Cerebellar nuclear complex (tissue), 1 donor: ENCODE results near the gene GNGT1.

Source experiments
- DNase-seq, 2 experiments: peaks; one replicate each; lab custom pipeline; 2025; lab: John Stamatoyannopoulos, UW

GNGT1 gene

GRCh38 chr7:93906267-93906666, at the start of gene GNGT1:
TSS of gene GNGT1 (plus strand) at chr7:93906567. CDS start at chr7:93906747, 180 bp downstream.
- DNase-seq = no peak

- no peak for DNase-seq
Measured at GRCh38 chr7:93858857-93859256, 47.5 kb upstream of the GNGT1 start.

- no peak for DNase-seq
Measured at GRCh38 chr7:93860261-93860660, 46.1 kb upstream of the GNGT1 start.

DNA sequence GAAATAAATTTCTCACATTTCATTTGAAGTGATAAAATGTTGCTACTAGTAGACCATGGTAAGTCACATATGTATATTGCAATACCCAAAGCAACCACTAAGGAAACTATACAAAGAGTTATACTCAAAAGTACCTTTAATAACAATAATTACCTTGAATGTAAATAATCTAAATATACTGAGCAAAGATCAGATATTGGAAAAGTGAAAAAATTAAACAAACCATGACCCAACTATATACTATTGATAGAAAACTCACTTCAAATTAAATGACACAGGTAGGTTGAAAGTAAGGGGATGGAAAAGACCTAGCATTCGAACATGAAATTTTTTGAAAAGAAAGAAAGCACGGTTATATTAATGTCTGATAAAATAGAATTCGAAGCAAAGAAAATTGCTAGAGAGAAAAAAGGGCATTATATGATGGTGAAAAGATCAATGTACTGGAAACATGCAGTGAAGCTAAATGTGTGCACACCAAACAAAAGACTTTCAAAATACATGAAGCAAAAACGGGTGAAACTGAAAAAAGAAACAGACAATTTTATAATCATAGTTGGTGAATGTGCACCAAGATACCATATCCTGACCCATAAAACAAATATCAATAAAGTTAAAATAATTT, 44.9 kb upstream of the GNGT1 start:
- DNase-seq = no peak

- no peak for DNase-seq
Measured at GRCh38 chr7:93862651-93863050, 43.7 kb upstream of the GNGT1 start.

- DNase-seq = no peak
Measured at GRCh38 chr7:93866886-93867285, 39.5 kb upstream of the GNGT1 start.

DNA sequence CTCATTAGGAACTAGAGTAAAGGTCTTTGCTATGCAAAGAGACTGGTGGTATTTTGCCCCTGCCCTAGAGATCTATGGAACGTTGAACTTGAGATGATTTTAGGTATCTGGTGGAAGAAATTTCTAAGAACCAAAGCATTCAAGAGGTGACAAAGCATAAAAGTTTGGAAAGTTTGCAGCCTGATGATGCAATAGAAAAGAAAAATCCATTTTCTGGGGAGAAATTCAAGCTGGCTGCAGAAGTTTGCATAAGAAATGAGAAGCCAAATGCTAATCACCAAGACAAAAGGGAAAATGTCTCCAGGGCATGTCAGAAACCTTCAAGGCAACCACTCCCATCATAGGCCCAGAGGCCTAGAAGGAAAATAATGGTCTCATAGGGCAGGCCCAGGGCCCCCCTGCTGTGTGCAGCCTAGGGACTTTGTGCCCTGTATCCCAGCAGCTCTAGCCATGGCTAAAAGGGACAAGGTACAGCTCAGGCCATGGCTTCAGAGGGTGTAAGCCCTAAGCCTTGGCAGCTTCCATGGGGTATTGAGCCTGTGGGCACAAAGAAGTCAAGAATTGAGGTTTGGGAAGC, 32.3 kb upstream of the GNGT1 start:
- DNase-seq = no peak

DNA sequence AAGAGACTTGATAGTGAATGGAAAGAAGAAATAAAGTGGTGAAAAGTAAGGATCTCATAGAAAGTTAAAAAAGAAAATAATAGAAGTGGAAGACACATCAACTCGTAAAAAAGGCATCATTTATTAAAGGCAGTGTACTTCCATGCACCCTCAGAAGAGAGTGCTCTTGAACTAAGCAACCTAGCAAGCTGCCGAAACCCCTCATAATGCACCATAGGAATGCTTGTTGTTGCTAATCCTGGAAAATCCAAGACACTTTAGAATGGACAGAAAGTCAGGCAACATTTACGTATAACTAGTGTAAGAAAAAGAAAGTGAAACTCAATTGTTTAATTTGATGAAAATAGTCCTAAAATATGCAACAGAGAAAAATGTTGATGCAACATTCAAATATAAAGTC, 28.6 kb upstream of the GNGT1 start:
- DNase-seq = no peak

DNA sequence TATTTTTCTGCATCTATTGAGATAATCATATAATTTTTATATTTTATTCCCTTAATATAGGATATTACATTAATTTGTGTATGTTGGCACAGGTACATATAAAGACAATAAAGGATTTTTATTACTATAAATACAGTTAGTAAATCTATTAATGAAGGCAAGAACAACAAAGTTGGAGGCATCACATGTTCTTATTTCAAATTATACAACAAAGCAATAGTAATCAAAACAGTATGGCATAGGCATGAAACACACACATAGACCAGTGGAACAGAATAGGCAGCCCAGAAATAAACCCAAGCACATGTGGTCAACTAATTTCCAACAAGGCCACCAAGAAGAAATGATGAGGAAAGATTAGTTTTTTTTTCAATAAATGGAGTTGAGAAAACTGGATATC, 27.0 kb upstream of the GNGT1 start:
- DNase-seq = no peak

DNA sequence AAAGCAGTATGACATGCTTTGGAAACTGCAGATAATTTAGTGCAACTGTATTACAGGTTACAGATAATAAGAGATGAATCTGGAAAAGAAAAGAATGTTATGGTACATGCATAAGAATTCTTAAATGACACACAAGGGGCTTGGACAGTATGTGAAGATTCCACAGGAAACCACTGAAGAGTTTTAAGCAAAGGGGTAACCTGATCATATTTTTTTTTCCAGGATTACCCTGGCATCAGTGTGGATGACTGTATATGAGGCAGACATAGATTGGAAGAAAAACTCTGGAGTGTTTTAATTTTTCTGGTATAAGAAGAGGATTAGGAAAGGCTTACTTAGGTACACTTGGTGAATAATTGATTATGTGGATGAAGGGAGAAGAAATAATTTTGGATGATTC, 23.9 kb upstream of the GNGT1 start:
- no peak for DNase-seq

DNA sequence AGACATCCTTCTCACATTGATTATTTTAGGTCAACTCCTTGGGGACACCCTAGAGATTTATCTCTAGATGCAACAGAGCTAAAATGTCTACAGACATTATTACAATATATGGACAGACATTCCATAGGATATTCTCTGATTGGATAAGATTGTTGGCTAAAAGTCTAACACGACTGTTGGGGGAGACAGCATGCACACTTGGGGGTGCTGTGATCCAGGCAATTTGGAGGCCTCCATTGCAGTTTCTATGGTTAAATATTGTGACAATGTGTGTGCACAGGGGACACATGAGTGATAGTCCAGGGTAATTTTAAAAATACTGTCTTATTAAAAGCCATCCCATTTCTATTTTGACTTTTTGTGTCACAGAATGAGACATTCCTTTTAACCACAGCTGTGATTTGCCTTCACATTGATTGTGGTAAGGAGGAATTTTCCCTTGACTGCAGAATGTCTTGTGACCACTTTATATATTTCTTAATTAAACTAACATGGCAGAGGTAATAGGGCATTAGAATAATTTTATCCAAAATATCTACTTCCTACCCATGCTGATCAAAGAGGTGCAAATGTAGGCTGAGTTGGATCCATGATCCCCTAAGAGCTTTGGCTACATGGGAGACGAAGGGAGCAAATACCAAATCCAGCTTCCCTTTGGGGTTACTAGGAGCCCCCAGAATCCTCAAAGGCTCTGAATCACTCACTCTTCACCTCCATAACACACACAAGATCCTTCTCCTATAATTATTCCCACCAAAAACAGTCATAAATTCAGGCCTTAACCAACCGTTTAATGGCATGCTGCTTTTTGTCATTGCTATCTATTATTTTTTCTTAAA, 23.1 kb upstream of the GNGT1 start:
- DNase-seq = no peak

DNA sequence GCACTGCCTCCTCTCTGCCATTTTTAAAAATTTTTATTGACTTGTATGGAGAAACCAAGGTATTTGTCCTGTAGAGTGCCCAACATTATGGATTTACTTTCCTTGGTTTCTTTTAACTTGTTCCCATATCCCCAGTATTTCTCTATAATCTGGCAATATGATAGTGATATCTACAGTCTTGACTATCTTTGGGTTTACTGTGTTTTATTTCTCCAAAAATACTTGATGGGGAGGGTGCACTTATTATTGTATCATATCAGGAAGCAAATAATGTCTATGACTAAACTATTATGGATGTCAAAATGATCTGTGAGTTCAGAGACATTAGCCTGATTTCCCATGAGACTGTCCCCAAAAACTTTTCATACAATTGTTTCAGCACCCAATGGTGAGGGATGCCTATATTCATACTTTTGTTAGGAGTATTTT, 22.4 kb upstream of the GNGT1 start:
- DNase-seq = no peak

GRCh38 chr7:93884541-93884940, 21.8 kb upstream of the GNGT1 start:
- DNase-seq = no peak

DNA sequence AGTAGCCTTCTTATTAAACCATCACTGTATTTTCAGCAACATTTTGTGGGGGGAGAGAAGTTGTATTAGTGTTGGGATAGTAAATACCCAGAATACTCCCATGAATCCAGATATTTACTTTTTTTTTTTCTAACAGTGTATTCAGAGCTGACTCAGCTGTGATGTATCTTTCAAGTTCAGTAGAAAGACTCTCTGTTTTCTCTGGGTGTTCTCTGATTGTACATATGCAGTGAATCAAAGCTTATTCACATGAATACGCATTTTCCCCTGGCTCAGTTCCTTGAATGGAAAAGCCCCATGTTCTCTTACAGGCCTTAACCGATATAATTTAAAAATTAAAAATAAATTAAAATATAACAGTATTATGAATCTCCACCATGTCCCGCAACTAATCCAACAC, 17.1 kb upstream of the GNGT1 start:
- no peak for DNase-seq

DNA sequence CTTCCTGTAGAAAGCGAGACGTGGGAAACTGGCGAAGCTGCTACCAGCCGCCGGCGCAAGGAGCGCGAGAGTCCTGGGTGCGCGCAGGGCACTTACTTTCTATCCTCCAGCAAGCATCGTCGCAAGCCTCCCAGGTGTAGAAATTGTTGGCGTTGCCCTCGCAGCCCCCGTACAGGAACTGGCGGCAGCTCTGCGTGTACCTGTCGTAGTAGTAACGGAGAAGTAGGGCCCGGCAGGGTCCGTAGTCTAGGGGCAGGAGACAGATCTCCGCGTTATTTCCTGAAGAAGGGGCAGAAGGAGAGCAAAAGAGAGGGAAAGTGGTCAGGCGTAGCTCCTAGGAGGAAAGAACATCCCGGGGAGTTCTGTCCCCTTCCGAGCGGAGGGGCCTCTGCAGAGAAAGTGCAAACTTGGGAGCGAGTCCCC, 16.3 kb upstream of the GNGT1 start:
- DNase-seq = no peak

GRCh38 chr7:93890464-93891068, 15.8 kb upstream of the GNGT1 start, which contains the start of gene TFPI2:
TSS of gene TFPI2 (minus strand) at chr7:93890753. CDS start at chr7:93890678, 75 bp downstream.
- DNase-seq = no peak

DNA sequence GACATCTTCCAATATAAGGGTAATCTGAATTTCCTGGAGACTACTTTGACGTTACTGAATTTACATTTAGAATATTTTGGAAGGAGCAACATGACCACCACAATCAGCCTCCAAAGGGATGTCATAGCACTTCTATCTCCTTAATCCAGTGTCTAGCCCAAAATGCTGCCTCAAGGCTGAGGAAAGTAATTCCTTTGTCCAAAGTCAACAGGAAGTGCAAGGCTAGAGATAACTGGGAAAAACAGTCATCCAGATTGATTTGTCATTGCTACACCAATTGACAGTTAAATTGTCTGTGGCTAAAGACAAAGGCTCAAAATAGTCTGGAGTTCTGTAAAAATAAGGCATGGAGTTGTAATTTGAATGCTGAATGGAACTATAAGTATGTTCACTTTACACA, 11.9 kb upstream of the GNGT1 start:
- DNase-seq = no peak

DNA sequence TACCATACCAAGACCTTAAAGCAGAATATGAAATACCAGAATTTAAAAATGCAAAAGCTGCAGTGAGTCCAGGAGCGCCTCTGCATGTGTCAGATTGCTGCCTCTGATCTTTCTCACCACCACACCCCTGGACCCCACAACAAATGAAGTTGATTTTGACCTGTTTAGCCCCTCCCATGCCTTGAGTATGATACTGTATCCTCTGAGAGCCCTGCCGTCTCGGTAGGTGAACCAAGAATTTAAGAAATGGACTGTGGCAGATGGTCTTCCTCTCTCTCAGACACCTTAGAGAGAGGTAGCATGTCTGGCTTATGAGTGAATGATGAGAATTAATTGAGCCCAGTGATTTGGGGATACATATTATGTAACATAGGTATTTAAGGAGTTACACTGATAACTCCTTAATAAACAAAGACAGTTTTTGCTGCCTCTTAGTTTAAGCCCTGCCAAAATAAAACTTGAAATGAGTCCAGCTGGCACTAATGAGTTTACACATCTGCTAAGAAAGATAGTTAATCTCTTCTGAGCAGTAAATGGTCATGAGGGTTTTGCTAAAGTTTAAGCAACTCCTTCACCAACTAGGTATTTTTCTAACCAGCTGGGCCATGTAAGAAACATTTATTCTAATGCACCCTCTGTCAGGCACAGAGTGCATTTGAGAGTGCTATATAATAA, 11.3 kb upstream of the GNGT1 start:
- no peak for DNase-seq

DNA sequence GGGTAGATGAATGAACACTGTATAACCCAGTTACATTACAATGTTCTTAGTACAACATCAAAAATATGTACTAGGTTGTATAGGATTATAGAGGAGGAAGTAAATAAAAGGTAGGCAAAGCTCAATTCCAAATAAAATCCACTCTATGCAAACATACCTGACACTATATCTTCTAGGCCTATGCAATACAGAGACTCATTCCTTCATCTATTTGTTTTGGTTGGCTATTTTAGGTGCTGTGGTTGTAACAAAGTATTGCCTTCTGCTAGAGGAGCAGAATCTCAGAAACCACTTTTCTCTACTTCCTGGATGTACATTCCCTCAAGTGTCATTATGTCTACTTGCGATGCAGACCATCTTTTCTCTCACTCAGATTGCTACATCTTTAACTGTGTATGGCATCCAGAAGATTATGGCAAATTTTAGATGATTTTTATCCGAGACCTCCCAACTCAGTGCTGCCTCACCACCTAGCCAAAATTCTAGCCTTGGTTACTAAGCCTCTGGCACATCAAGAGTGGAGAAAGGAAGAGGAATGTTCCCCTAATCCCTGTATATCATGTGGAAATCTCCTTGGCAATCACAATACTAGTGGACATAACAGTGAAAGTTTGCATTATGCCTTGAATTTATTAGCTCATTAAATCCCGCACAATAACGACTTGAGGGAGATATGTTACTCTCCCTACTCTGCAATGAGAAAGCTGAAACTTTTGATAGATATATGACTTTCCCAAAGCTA, 10.3 kb upstream of the GNGT1 start:
- no peak for DNase-seq

DNA sequence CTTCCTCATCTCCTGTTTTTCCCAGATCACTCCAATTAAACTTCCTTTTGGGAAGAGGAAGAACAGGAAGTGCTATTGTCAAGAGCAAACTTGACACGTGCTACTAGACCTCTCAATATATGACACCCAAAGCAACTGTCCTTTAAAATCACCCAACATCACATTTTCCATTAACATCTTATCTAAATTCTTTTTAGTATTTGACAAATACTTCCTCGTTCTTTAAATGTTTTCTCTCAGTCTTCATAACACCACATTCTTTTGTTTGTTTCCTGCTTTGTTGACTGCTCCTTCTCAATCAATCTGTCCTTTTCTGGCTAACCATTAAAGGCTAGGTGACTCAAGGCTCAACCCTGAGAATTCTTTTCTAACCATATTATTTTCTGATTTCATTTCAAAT, 8.7 kb upstream of the GNGT1 start:
- DNase-seq = no peak

GRCh38 chr7:93902777-93903423, 3.5 kb upstream of the GNGT1 start:
- DNase-seq = no peak
